Astrocyte (in vitro differentiated cells and primary cell): ENCODE measurements around the gene CRBN. TPM values are rescaled to one million over a fixed set of nuclear protein-coding genes. Genes with fewer than 3 reads are reported as not detected.

ENCODE experiments used
- DNase-seq: peaks from one replicate; pipeline ENCODE4 v3.0.0-alpha.2; 2010; ENCODE audit warnings: low read depth
- FAIRE-seq: peaks from 2 replicates; lab custom pipeline; 2011; peaks lifted over from hg19 to GRCh38; lab: Jason Lieb, UNC
- H2AFZ ChIP-seq: 2 replicates; pipeline ENCODE4 v1.6.0; 2012; ENCODE audit warnings: low read depth, low read length, inconsistent platforms
- H3K27ac ChIP-seq: 2 replicates; pipeline ENCODE4 v1.5.1; 2011; ENCODE audit warnings: low read depth, low read length, inconsistent platforms
- H3K27me3 ChIP-seq: 2 replicates; pipeline ENCODE4 v1.6.0; 2011; ENCODE audit warnings: low read length, inconsistent platforms; ENCODE audit not compliant: insufficient read depth
- H3K36me3 ChIP-seq: 2 replicates; pipeline ENCODE4 v1.5.1; 2011; ENCODE audit warnings: low read length, inconsistent platforms; ENCODE audit not compliant: insufficient read depth
- H3K4me1 ChIP-seq: 2 replicates; pipeline ENCODE4 v1.5.1; 2011; ENCODE audit warnings: low read length, inconsistent platforms; ENCODE audit not compliant: insufficient read depth
- H3K4me2 ChIP-seq: 2 replicates; pipeline ENCODE4 v1.6.0; 2012; ENCODE audit warnings: low read length, inconsistent platforms
- H3K4me3 ChIP-seq: 2 replicates; pipeline ENCODE4 v1.5.1; 2011; ENCODE audit warnings: low read depth, mild to moderate bottlenecking, low read length, inconsistent platforms; ENCODE audit not compliant: insufficient read depth
- H3K79me2 ChIP-seq: 2 replicates; pipeline ENCODE4 v1.6.0; 2012; ENCODE audit warnings: mild to moderate bottlenecking, low read length, inconsistent platforms; ENCODE audit not compliant: insufficient read depth
- H3K9ac ChIP-seq: 2 replicates; pipeline ENCODE4 v1.6.0; 2012; ENCODE audit warnings: mild to moderate bottlenecking, low read length, inconsistent platforms
- H3K9me3 ChIP-seq: 2 replicates; pipeline ENCODE4 v1.5.1; 2012; ENCODE audit warnings: low read depth, mild to moderate bottlenecking, low read length, inconsistent platforms; ENCODE audit not compliant: insufficient read depth
- H4K20me1 ChIP-seq: 2 replicates; pipeline ENCODE4 v1.6.0; 2012; ENCODE audit warnings: low read length, inconsistent platforms; ENCODE audit not compliant: insufficient read depth
- H3K27ac Mint-ChIP-seq: one replicate; pipeline ENCODE4 v1.8.0; 2021; ENCODE audit warnings: mild to moderate bottlenecking, mixed read lengths; ENCODE audit not compliant: unreplicated experiment
- H3K27me3 Mint-ChIP-seq: one replicate; pipeline ENCODE4 v1.8.0; 2021; ENCODE audit warnings: low read depth, mixed read lengths; ENCODE audit not compliant: unreplicated experiment
- H3K36me3 Mint-ChIP-seq: one replicate; pipeline ENCODE4 v1.8.0; 2021; ENCODE audit warnings: low read depth, mixed read lengths; ENCODE audit not compliant: unreplicated experiment
- H3K4me1 Mint-ChIP-seq: one replicate; pipeline ENCODE4 v1.8.0; 2021; ENCODE audit warnings: low read depth, mixed read lengths; ENCODE audit not compliant: unreplicated experiment
- H3K4me3 Mint-ChIP-seq: one replicate; pipeline ENCODE4 v1.8.0; 2021; ENCODE audit warnings: mild to moderate bottlenecking, moderate library complexity, mixed read lengths; ENCODE audit not compliant: unreplicated experiment
- H3K9me3 Mint-ChIP-seq: one replicate; pipeline ENCODE4 v1.8.0; 2021; ENCODE audit warnings: mild to moderate bottlenecking, mixed read lengths; ENCODE audit not compliant: unreplicated experiment
- CTCF ChIP-seq: IDR thresholded peaks from 2 replicates; pipeline ENCODE4 v1.5.1; 2011; ENCODE audit warnings: low read depth, mild to moderate bottlenecking, inconsistent platforms, low read length, moderate library complexity; ENCODE audit not compliant: insufficient read depth
- EZH2 ChIP-seq: IDR thresholded peaks from 2 replicates; pipeline ENCODE4 v1.6.1; 2012; ENCODE audit warnings: mild to moderate bottlenecking, low read length, inconsistent platforms; ENCODE audit not compliant: insufficient read depth
- total RNA-seq: library from RNA; stranded (reverse); gene quantifications from 2 replicates; pipeline ENCODE4 v1.2.1, GENCODE V29; 2021

The CRBN gene
- total RNA-seq, 1 donor from 2014 or later = 26.1 TPM

GRCh38 chr3:3172627-3173026, 6.9 kb downstream of the CRBN start:
- Histone ChIP-seq H3K4me1 (no peaks in the 10 kb centered on the region), H3K9ac (no peak overlapping the region), H3K4me2 (no peak overlapping the region), H3K27me3 (no peaks in the 10 kb centered on the region), H3K27ac (no peak overlapping the region), H2AFZ (no peak overlapping the region), H3K79me2 (peaks cover 24% of the 10 kb centered on the region), H3K36me3 (peaks cover 21% of the 10 kb centered on the region), H4K20me1 (peaks cover 5% of the 10 kb centered on the region), H3K9me3 (no peaks in the 10 kb centered on the region), H3K4me3 (no peak overlapping the region)
- Mint-ChIP-seq H3K27ac (no peak overlapping the region), H3K36me3 (no peaks in the 10 kb centered on the region), H3K27me3 (no peaks in the 10 kb centered on the region), H3K9me3 (no peaks in the 10 kb centered on the region), H3K4me1 (peaks cover 3% of the 10 kb centered on the region), H3K4me3 (no peak overlapping the region)
- DNase-seq = no peak
- TF ChIP-seq EZH2 = no peak
- TF ChIP-seq CTCF = no peak
- no peak for FAIRE-seq

GRCh38 chr3:3170998-3171397, 8.5 kb downstream of the CRBN start:
- H3K4me1 Mint-ChIP-seq = peaks cover 2% of the 10 kb centered on the region
- Histone ChIP-seq H3K9me3 (no peaks in the 10 kb centered on the region), H2AFZ (no peak overlapping the region), H3K4me3 (no peak overlapping the region), H3K27me3 (no peaks in the 10 kb centered on the region), H3K79me2 (peaks cover 7% of the 10 kb centered on the region), H3K4me1 (no peaks in the 10 kb centered on the region), H3K4me2 (no peak overlapping the region), H4K20me1 (no peaks in the 10 kb centered on the region), H3K36me3 (peaks cover 30% of the 10 kb centered on the region), H3K27ac (no peak overlapping the region), H3K9ac (no peak overlapping the region)
- TF ChIP-seq EZH2 (no peak), CTCF (peak; percentile 37)
- H3K9me3 Mint-ChIP-seq = peaks cover 3% of the 10 kb centered on the region
- DNase-seq (no peak), FAIRE-seq (no peak)
- no peak overlapping the region for H3K4me3 Mint-ChIP-seq
- H3K36me3 Mint-ChIP-seq = peaks cover 9% of the 10 kb centered on the region
- no peaks in the 10 kb centered on the region for H3K27me3 Mint-ChIP-seq
- H3K27ac Mint-ChIP-seq = no peak overlapping the region

- Mint-ChIP-seq H3K4me3 (no peak overlapping the region), H3K9me3 (peaks cover 3% of the 10 kb centered on the region), H3K27ac (no peak overlapping the region), H3K4me1 (no peaks in the 10 kb centered on the region), H3K27me3 (no peaks in the 10 kb centered on the region), H3K36me3 (peaks cover 29% of the 10 kb centered on the region)
- DNase-seq (no peak), FAIRE-seq (no peak)
- no peaks in the 10 kb centered on the region for H3K27me3 ChIP-seq
- TF ChIP-seq CTCF = no peak
- no peak overlapping the region for H2AFZ ChIP-seq
- H3K4me1 ChIP-seq = no peaks in the 10 kb centered on the region
- no peak overlapping the region for H3K4me2 ChIP-seq
- H3K27ac ChIP-seq = no peak overlapping the region
- no peak overlapping the region for H3K4me3 ChIP-seq
- peaks cover 2% of the 10 kb centered on the region for H3K9me3 ChIP-seq
- H3K79me2 ChIP-seq = no peaks in the 10 kb centered on the region
- peaks cover 5% of the 10 kb centered on the region for H4K20me1 ChIP-seq
- peaks cover 20% of the 10 kb centered on the region for H3K36me3 ChIP-seq
- H3K9ac ChIP-seq = no peak overlapping the region
These were observed 13.8 kb downstream of the CRBN start for GRCh38 chr3:3165650-3166049.
